Stomach (tissue), 9 donors: ENCODE results near the gene SGMS2. TPM values are rescaled to one million over a fixed set of nuclear protein-coding genes. Genes with fewer than 3 reads are reported as not detected.
"Not testable (repeated sequence)": the region's sequence is repeated elsewhere in the genome, so short reads cannot be mapped to it uniquely, and the experiment has no call there.

Source experiments
- DNase-seq, 2 donors: peaks; one replicate each; pipeline versions ENCODE4 v3.0.0 to v3.0.0-alpha.2; 2013 to 2019
- H3K27ac ChIP-seq, 5 donors: fragments of 200-600 bp in 4 of 5; sonication (generic) in 4 of 5; one replicate each; pipeline ENCODE4 v1.5.1; 2013 to 2019; ENCODE audit warnings: mild to moderate bottlenecking in 1 of 5, moderate library complexity in 1 of 5
- H3K27me3 ChIP-seq, 3 donors: fragments of 200-600 bp; sonication (generic); one replicate each; pipeline ENCODE4 v1.5.1; 2017 to 2019; ENCODE audit warnings: mixed run types in 1 of 3
- H3K36me3 ChIP-seq, 4 donors: fragments of 200-600 bp; sonication (generic); 1 replicate in 3 of 4; 2 replicates in 1 of 4; pipeline ENCODE4 v1.5.1; 2016 to 2019
- H3K4me1 ChIP-seq, 4 donors: fragments of 200-600 bp; sonication (generic); one replicate each; pipeline ENCODE4 v1.5.1; 2016 to 2019
- H3K4me3 ChIP-seq, 4 donors: fragments of 200-600 bp; sonication (generic) in 3 of 4; one replicate each; pipeline ENCODE4 v1.5.1; 2016 to 2019; ENCODE audit warnings: mild to moderate bottlenecking in 1 of 4
- H3K9me3 ChIP-seq, 4 donors: fragments of 200-600 bp; sonication (generic); one replicate each; pipeline ENCODE4 v1.5.1; 2016 to 2019
- EP300 ChIP-seq: sonication (generic); formaldehyde crosslinking; IDR thresholded peaks from one replicate; pipeline ENCODE4 v1.6.1; 2017; ENCODE audit warnings: antibody characterized with exemption
- POLR2A ChIP-seq, 4 donors: fragments of 450-650 bp; IDR thresholded peaks; one replicate each; pipeline ENCODE4 v1.6.1; 2016; ENCODE audit warnings: antibody characterized with exemption in 4 of 4, control low read depth in 2 of 4, mild to moderate bottlenecking in 1 of 4, moderate library complexity in 1 of 4
- POLR2AphosphoS5 ChIP-seq, 3 donors: sonication (generic); formaldehyde crosslinking; IDR thresholded peaks; one replicate each; pipeline ENCODE4 v1.6.1; 2016; ENCODE audit warnings: antibody characterized with exemption in 3 of 3
- WGBS, 5 donors: extraction: QIAGEN DNeasy Blood & Tissue Kit in 3 of 5; methylation state at CpG; one replicate each; pipeline versions ENCODE4 v1.1.5 to v1.1.7; 2013 to 2018; 5-methylcytosine and 5-hydroxymethylcytosine counted together
- intact Hi-C: fragments of 100-400 bp; cut with DNase I; formaldehyde crosslinking; loops from one replicate; pipeline ENCODE4 v1.15.1; 2023; ENCODE audit warnings: low total_unique reads
- polyA plus RNA-seq, 3 donors: library from polyadenylated mRNA; stranded (reverse); fragments of 200-250 nt; gene quantifications; one replicate each; pipeline ENCODE4 v1.2.3, GENCODE V29; 2013
- total RNA-seq, 5 donors: library from RNA; depleted of rRNA; stranded (reverse); fragments of >200 nt; gene quantifications; one replicate each; pipeline versions ENCODE4 v1.1.0 to v1.2.3, GENCODE V29; 2014 to 2016
- TF ChIP-seq, protein P1 (sequence below), 7 experiments: fragments of 450-650 bp in 4 of 7; fragments of 200-600 bp in 3 of 7; sonication (generic) in 3 of 7; IDR thresholded peaks; one replicate each; pipeline ENCODE4 v1.5.1; 2016 to 2019; ENCODE audit warnings: antibody characterized with exemption in 7 of 7, control low read depth in 2 of 7, mild to moderate bottlenecking in 1 of 7
- donor health status: healthy with polysubstance abuse.
- donor health status: Bipolar disorder and iron deficiency.
- donor health status: healthy.

SGMS2 gene
- total and polyA plus RNA-seq, 8 donors: 2.4 to 85.8 (median 20.4) TPM

GRCh38 chr4:107900508-107900907 is 75.8 kb downstream of the SGMS2 start:
- Histone ChIP-seq H3K4me1 (peaks cover 5 to 32% (median 20%) of the 10 kb centered on the region in 4 donors), H3K27ac (peak overlapping the region in 2 of 5 donors; percentile 30 to 45), H3K27me3 (no peaks in the 10 kb centered on the region), H3K4me3 (no peak overlapping the region), H3K9me3 (no peaks in the 10 kb centered on the region), H3K36me3 (peaks cover 0 to 17% (median 6%) of the 10 kb centered on the region in 4 donors)
- intact Hi-C loops: no loop called here
- no peak for DNase-seq
- 77 to 92% (median 88%) methylated on average over 3 of the region's 3 CpGs for WGBS, 5 donors
- TF ChIP-seq POLR2A (IDR thresholded peaks at IDR 0.05): no peak
- no peak for TF ChIP-seq EP300
- no peak for TF ChIP-seq POLR2AphosphoS5 (IDR thresholded peaks at IDR 0.05)
- TF ChIP-seq, protein P1, sequence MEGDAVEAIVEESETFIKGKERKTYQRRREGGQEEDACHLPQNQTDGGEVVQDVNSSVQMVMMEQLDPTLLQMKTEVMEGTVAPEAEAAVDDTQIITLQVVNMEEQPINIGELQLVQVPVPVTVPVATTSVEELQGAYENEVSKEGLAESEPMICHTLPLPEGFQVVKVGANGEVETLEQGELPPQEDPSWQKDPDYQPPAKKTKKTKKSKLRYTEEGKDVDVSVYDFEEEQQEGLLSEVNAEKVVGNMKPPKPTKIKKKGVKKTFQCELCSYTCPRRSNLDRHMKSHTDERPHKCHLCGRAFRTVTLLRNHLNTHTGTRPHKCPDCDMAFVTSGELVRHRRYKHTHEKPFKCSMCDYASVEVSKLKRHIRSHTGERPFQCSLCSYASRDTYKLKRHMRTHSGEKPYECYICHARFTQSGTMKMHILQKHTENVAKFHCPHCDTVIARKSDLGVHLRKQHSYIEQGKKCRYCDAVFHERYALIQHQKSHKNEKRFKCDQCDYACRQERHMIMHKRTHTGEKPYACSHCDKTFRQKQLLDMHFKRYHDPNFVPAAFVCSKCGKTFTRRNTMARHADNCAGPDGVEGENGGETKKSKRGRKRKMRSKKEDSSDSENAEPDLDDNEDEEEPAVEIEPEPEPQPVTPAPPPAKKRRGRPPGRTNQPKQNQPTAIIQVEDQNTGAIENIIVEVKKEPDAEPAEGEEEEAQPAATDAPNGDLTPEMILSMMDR (IDR thresholded peaks at IDR 0.05): no peak

- no peaks in the 10 kb centered on the region for H3K27me3 ChIP-seq
- intact Hi-C loops: no loop called here
- H3K36me3 ChIP-seq: peaks cover 0 to 17% (median 6%) of the 10 kb centered on the region in 4 donors
- DNase-seq: no peak
- H3K4me1 ChIP-seq: peaks cover 0 to 24% (median 13%) of the 10 kb centered on the region in 4 donors
- no peak overlapping the region for H3K4me3 ChIP-seq
- 69 to 93% (median 88%) methylated on average over 2 of the region's 2 CpGs for WGBS, 5 donors
- TF ChIP-seq EP300: no peak
- TF ChIP-seq POLR2AphosphoS5 (IDR thresholded peaks at IDR 0.05): no peak
- no peak for TF ChIP-seq POLR2A (IDR thresholded peaks at IDR 0.05)
- TF ChIP-seq, protein P1 (IDR thresholded peaks at IDR 0.05): no peak
- H3K27ac ChIP-seq: peak overlapping the region in 1 of 5 donors; percentile 45
- no peaks in the 10 kb centered on the region for H3K9me3 ChIP-seq
These were observed 76.6 kb downstream of the SGMS2 start for GRCh38 chr4:107901213-107901934.

- no peak overlapping the region for H3K4me3 ChIP-seq
- 84 to 92% (median 86%) methylated on average over 2 of the region's 2 CpGs for WGBS, 5 donors
- no peaks in the 10 kb centered on the region for H3K9me3 ChIP-seq
- no peak overlapping the region for H3K27ac ChIP-seq
- DNase-seq: no peak
- no peaks in the 10 kb centered on the region for H3K27me3 ChIP-seq
- intact Hi-C loops: no loop called here
- peaks cover 0 to 17% (median 6%) of the 10 kb centered on the region in 4 donors for H3K36me3 ChIP-seq
- H3K4me1 ChIP-seq: peaks cover 0 to 12% (median 2%) of the 10 kb centered on the region in 4 donors
- no peak for TF ChIP-seq EP300
- no peak for TF ChIP-seq POLR2AphosphoS5 (IDR thresholded peaks at IDR 0.05)
- TF ChIP-seq, protein P1 (IDR thresholded peaks at IDR 0.05): no peak
- no peak for TF ChIP-seq POLR2A (IDR thresholded peaks at IDR 0.05)
These were observed 78.0 kb downstream of the SGMS2 start for GRCh38 chr4:107902715-107903114.

GRCh38 chr4:107905082-107905481 is 80.3 kb downstream of the SGMS2 start:
- WGBS, 5 donors: 84 to 92% (median 86%) methylated on average over 3 of the region's 3 CpGs
- peaks cover 0 to 35% (median 19%) of the 10 kb centered on the region in 4 donors for H3K36me3 ChIP-seq
- H3K27me3 ChIP-seq, H3K9me3 ChIP-seq, H3K27ac ChIP-seq, H3K4me1 ChIP-seq, DNase-seq, H3K4me3 ChIP-seq: not testable (repeated sequence)
- intact Hi-C loops: loop anchor here (5.0 kb wide), 1 partner anchor 143 kb away; no protein-coding TSS in a partner anchor
